Neutrophil (primary cell): ENCODE measurements around the gene PGM3.

ENCODE experiments used
- H3K27ac ChIP-seq: fragments of 200-600 bp; sonication (generic); 2 replicates; pipeline ENCODE4 v1.5.1; 2016; ENCODE audit warnings: mild to moderate bottlenecking, moderate library complexity
- H3K27me3 ChIP-seq: fragments of 200-600 bp; sonication (generic); 2 replicates; pipeline ENCODE4 v1.6.0; 2016; ENCODE audit warnings: mild to moderate bottlenecking
- H3K36me3 ChIP-seq: fragments of 200-600 bp; sonication (generic); 2 replicates; pipeline ENCODE4 v1.5.1; 2017
- H3K4me1 ChIP-seq, 2 experiments: fragments of 200-600 bp in 1 of 2; sonication (generic) in 1 of 2; 1 replicate in 1 of 2; 2 replicates in 1 of 2; pipeline versions ENCODE4 v1.5.1 to v1.6.1; 2013 to 2016; ENCODE audit warnings: low read depth in 1 of 2, low read length in 1 of 2, mild to moderate bottlenecking in 1 of 2, moderate library complexity in 1 of 2; ENCODE audit not compliant: control insufficient read depth in 1 of 2, insufficient read depth in 1 of 2
- H3K4me3 ChIP-seq, 2 experiments: fragments of 200-600 bp in 1 of 2; sonication (generic) in 1 of 2; 1 replicate in 1 of 2; 2 replicates in 1 of 2; pipeline ENCODE4 v1.5.1; 2013 to 2016; ENCODE audit warnings: low read depth in 1 of 2, low read length in 1 of 2, mild to moderate bottlenecking in 1 of 2, moderate library complexity in 1 of 2
- H3K9me3 ChIP-seq: fragments of 200-600 bp; sonication (generic); 2 replicates; pipeline ENCODE4 v1.5.1; 2016
- TF ChIP-seq, protein P1 (sequence below): fragments of 200-600 bp; sonication (generic); IDR thresholded peaks from 2 replicates; pipeline ENCODE4 v1.5.1; 2016; ENCODE audit warnings: antibody characterized with exemption

The PGM3 gene

DNA sequence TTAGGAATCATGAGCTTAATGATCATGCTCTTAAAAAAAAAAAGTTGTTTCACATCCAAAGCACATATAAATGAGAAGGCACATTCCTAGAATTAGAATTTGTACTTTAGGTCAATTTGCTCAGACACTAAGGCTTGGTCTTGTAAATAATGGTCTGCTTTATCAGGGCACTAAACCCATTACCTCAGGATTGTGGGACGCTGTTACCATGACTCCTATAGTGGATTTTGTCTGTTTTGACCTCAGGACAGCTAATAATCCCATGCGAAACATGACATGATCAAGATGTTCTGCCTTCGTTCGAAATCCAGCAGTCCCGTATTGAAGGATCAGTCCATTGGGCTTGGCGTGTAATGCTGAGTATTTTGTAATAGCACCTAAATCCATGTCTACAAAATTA lies 2.4 kb downstream of the PGM3 start:
- H3K4me3 ChIP-seq: no peak overlapping the region
- H3K4me1 ChIP-seq: peaks cover 24 to 25% of the 10 kb centered on the region in 2 experiments
- no peak overlapping the region for H3K27ac ChIP-seq
- TF ChIP-seq, protein P1, sequence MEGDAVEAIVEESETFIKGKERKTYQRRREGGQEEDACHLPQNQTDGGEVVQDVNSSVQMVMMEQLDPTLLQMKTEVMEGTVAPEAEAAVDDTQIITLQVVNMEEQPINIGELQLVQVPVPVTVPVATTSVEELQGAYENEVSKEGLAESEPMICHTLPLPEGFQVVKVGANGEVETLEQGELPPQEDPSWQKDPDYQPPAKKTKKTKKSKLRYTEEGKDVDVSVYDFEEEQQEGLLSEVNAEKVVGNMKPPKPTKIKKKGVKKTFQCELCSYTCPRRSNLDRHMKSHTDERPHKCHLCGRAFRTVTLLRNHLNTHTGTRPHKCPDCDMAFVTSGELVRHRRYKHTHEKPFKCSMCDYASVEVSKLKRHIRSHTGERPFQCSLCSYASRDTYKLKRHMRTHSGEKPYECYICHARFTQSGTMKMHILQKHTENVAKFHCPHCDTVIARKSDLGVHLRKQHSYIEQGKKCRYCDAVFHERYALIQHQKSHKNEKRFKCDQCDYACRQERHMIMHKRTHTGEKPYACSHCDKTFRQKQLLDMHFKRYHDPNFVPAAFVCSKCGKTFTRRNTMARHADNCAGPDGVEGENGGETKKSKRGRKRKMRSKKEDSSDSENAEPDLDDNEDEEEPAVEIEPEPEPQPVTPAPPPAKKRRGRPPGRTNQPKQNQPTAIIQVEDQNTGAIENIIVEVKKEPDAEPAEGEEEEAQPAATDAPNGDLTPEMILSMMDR: no peak
- H3K9me3 ChIP-seq: no peaks in the 10 kb centered on the region
- H3K36me3 ChIP-seq: peaks cover 4% of the 10 kb centered on the region
- H3K27me3 ChIP-seq: peaks cover 23% of the 10 kb centered on the region

DNA sequence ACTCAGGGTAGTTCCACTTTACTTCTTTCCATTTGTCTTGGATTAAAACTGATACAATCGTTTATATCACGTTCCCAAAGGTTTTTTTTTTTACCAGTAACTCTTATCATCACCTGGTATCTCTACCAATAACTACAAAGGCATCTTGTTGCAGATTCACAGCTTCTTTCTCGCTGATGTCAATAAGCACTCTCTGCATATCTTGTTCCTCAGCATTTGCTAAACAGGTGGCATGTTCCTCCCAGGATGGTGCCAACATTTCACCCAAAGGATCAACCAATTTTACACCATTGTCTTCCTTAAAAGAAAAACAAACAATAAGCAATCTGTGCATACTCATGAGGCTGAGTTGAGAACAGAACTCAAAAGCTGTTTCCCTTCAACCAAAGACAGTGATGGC lies 4.6 kb downstream of the PGM3 start:
- no peak overlapping the region for H3K27ac ChIP-seq
- peaks cover 2% of the 10 kb centered on the region for H3K27me3 ChIP-seq
- H3K4me3 ChIP-seq: no peak overlapping the region
- H3K9me3 ChIP-seq: no peaks in the 10 kb centered on the region
- H3K36me3 ChIP-seq: peaks cover 9% of the 10 kb centered on the region
- TF ChIP-seq, protein P1: no peak
- H3K4me1 ChIP-seq: peaks cover 16 to 18% of the 10 kb centered on the region in 2 experiments

DNA sequence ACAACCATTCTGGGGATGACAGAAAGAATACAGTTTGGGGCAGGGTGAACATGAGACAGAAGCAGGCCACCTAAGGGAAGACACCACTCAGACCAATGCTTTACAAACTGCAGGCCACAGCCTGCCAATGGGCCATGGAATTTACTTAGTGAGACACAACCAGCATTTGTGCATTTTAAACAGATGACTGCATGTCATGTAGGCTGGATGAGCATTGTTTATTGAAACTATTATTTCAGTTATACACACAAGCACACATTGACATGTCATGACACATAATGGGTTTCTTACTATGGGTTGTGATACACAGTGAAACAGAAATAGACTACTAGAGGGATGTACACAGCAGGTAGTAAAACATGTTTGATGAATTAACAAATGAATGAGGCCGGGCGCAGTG lies 8.0 kb downstream of the PGM3 start:
- Histone ChIP-seq H3K9me3 (no peaks in the 10 kb centered on the region), H3K27ac (no peak overlapping the region), H3K4me3 (no peak overlapping the region), H3K36me3 (peaks cover 36% of the 10 kb centered on the region), H3K4me1 (peaks cover 7 to 11% of the 10 kb centered on the region in 2 experiments), H3K27me3 (no peaks in the 10 kb centered on the region)
- TF ChIP-seq, protein P1: no peak

DNA sequence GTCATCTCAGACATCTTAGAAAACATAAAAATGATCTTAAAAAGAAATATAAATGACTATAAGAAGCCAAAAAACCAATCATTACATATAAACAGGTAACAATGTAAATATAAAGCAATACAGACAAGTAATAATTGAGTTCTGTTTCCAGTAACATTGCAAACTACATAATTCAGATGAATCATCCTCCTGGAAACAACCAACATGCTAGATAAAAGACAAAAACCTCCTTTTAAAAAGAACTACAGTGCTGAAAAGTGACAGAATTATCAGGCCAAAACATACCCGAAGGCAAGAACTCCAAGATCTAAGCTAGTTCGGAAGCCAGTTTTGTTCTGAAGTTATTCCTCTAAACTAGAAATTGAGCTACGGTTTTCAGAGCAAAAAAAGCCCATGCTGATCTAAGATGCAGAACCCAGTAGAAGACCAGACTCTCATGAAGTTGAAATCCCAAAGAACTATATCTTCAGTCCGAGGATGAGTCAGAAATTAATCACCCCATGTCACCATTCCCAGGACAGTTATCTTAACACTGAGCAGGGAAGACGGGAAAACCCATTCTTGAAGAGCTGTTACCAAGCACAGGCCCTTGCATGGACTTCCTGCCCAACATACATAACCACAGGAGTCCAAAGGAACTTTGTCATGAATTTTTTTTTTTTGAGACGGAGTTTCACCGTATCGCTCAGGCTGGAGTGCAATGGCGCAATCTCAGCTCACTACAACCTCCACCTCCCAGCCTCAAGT lies 9.8 kb downstream of the PGM3 start:
- Histone ChIP-seq H3K27ac (no peak overlapping the region), H3K36me3 (peaks cover 41% of the 10 kb centered on the region)

GRCh38 chr6:83182114-83182513 lies 11.0 kb downstream of the PGM3 start:
- H3K27ac ChIP-seq: no peak overlapping the region
- no peaks in the 10 kb centered on the region for H3K9me3 ChIP-seq
- TF ChIP-seq, protein P1: no peak
- peaks cover 3 to 4% of the 10 kb centered on the region in 2 experiments for H3K4me1 ChIP-seq
- H3K36me3 ChIP-seq: peaks cover 52% of the 10 kb centered on the region
- H3K4me3 ChIP-seq: no peak overlapping the region
- no peaks in the 10 kb centered on the region for H3K27me3 ChIP-seq

More for the DNA sequence above, 9.8 kb downstream of the PGM3 start:
- Histone ChIP-seq H3K4me1 (peaks cover 7 to 11% of the 10 kb centered on the region in 2 experiments), H3K9me3 (no peaks in the 10 kb centered on the region), H3K4me3 (no peak overlapping the region), H3K27me3 (no peaks in the 10 kb centered on the region)
- TF ChIP-seq, protein P1: no peak
